SU-DHL-6 (cell line): ENCODE measurements around the gene IQSEC2.

Experiments used
- CTCF ChIP-seq: fragments of 200-600 bp; sonication (generic); IDR thresholded peaks from one replicate; pipeline ENCODE4 v1.5.1; 2017; ENCODE audit warnings: antibody characterized with exemption, mild to moderate bottlenecking, low read length, moderate library complexity; ENCODE audit not compliant: insufficient read depth, poor library complexity, severe bottlenecking
- EZH2phosphoT487 ChIP-seq: fragments of 200-600 bp; sonication (generic), shearing (Covaris generic); conservative IDR thresholded peaks from 2 replicates; pipeline ENCODE4 v1.6.1; 2018; ENCODE audit warnings: mild to moderate bottlenecking, antibody characterized with exemption, low read length, moderate library complexity, mixed read lengths

- TF ChIP-seq CTCF: no peak
- no peak for TF ChIP-seq EZH2phosphoT487
Measured at GRCh38 chrX:53230116-53230515, 51.3 kb downstream of the IQSEC2 start.
